ENCODE results near the gene HJV. TPM values are rescaled to one million over a fixed set of nuclear protein-coding genes. Genes with fewer than 3 reads are reported as not detected.
A peak's percentile ranks its signal among the peaks of the same experiment; 100 is the strongest.

The HJV gene
- total RNA-seq, 1 experiment from 2014 or later = not detected

DNA sequence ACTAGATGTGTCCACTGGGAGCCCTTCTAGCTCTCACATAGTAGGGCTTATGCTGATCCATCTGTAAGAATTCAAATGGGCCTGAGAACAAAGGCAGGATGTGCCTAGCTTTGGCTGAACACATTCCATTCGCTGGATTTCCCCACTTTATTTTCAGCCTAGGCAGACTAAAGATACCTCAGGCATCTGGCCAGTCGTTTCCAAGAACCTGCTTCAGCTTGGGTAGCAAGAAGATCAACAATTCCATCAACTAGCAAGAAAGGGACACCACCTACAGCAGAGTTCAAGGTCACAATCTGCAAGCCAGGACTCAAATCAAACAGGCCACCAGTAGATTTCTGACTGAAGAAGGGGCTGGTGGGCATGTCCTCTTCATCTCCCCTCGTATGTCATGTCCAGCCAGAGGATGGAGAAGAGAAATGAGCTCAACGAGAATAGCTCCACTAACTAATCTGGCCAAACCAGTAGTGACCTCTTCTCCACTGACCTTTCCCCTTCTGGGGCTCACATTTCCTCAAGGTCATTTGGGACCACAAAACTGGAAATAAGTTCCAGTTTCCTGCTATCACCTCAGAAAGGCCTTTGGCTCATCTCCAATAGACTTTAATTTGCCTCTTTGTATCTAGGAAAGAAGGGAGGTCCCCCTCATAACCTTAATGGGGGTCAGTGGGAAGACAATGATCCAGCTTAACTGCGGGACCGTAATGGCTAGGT is 39.4 kb downstream of the HJV start:
- DNase-seq (ENCODE audit: low read depth in 1 of 2, low spot score in 2 of 2) = no peak
- H3K36me3 ChIP-seq = 0 out of 2 replicates have a peak, but pooled peaks cover 4% of the 10 kb centered on the region
- H3K4me3 ChIP-seq = no peak overlapping the region
- peaks cover 62% of the 10 kb centered on the region for H3K4me1 ChIP-seq (replicated peaks)
- H3K27me3 ChIP-seq (replicated peaks) = no peaks in the 10 kb centered on the region
- H3K27ac ChIP-seq = no peak overlapping the region
- no peaks in the 10 kb centered on the region for H3K9me3 ChIP-seq (replicated peaks)

GRCh38 chr1:145980457-145980994 is 41.0 kb downstream of the HJV start:
- peaks cover 49% of the 10 kb centered on the region for H3K4me1 ChIP-seq (replicated peaks)
- H3K27me3 ChIP-seq (replicated peaks) = no peaks in the 10 kb centered on the region
- H3K9me3 ChIP-seq (replicated peaks) = no peaks in the 10 kb centered on the region
- peak overlapping the region; percentile 96 for H3K27ac ChIP-seq
- 0 out of 2 replicates have a peak, but pooled peaks cover 4% of the 10 kb centered on the region for H3K36me3 ChIP-seq
- H3K4me3 ChIP-seq = no peak overlapping the region
- no peak for DNase-seq (ENCODE audit: low read depth in 1 of 2, low spot score in 2 of 2)

DNA sequence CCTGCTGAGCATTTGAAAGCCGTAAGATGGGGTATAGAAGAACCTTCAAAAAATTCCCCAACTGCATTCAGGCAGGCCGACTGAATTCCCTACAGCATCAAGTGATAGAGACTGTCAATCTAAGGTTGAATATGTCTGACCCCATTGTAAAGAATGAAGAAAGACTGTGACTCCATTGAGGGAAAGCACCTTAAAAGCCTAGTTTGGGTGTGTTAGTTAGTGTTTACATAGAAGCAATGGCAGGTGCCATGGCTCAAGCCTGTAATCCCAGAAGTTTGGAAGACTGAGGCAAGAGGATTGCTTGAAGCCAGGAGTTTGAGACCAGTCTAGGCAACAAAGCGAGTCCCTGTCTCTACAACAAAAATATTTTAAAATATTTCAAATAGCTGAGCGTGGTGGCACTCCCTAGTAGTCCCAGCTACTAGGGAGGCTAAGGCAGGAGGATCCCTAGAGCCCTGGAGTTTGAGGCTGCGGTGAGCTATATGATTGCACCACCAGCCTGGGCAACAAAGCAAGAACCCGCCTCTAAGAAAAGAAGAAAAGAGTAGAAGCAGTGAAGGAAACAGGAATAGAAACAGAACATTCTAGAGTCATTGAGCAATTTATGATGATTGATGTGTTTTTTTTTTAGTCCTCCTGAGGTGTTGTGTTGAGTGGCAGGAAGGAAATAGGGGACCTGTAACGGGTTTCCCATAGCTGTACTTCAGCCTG is 41.6 kb downstream of the HJV start:
- DNase-seq (ENCODE audit: low read depth in 1 of 2, low spot score in 2 of 2) = no peak
- Histone ChIP-seq H3K4me3 (no peak overlapping the region), H3K4me1 (replicated peaks) (peaks cover 42% of the 10 kb centered on the region)

GRCh38 chr1:145978854-145979745 is 42.4 kb downstream of the HJV start:
- H3K27ac ChIP-seq = peak overlapping the region; percentile 96
- H3K27me3 ChIP-seq (replicated peaks) = no peaks in the 10 kb centered on the region
- DNase-seq (ENCODE audit: low read depth in 1 of 2, low spot score in 2 of 2) = peak; percentile 98 to 99
- H3K9me3 ChIP-seq (replicated peaks) = no peaks in the 10 kb centered on the region
- H3K4me3 ChIP-seq = peak overlapping the region; percentile 8; the same call in 1 of the 2 replicates
- H3K36me3 ChIP-seq = 0 out of 2 replicates have a peak, but pooled peaks cover 4% of the 10 kb centered on the region
- H3K4me1 ChIP-seq (replicated peaks) = peaks cover 36% of the 10 kb centered on the region

More for the DNA sequence above, 41.6 kb downstream of the HJV start:
- peak overlapping the region; percentile 96 for H3K27ac ChIP-seq
- no peaks in the 10 kb centered on the region for H3K27me3 ChIP-seq (replicated peaks)
- H3K9me3 ChIP-seq (replicated peaks) = no peaks in the 10 kb centered on the region
- 0 out of 2 replicates have a peak, but pooled peaks cover 4% of the 10 kb centered on the region for H3K36me3 ChIP-seq

DNA sequence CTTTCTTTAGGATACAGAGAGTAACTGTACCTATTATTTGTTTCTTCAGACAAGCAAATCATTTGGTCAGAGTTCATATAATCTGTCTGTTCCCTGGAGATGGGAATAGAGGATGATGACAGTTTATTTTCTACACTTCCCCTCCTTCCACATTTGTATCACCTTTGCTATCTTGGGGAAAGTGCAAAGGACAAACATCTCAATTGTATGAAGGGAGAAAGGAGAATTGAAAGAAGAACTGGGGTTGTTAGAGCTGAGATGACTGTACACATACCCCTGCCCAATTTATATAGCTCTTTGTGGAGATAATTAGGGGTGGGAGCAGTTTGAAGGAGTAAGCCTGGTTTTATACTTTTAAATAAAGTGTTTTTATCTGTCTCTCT is 43.1 kb downstream of the HJV start:
- Histone ChIP-seq H3K36me3 (0 out of 2 replicates have a peak, but pooled peaks cover 4% of the 10 kb centered on the region), H3K27me3 (replicated peaks) (no peaks in the 10 kb centered on the region), H3K4me1 (replicated peaks) (peaks cover 36% of the 10 kb centered on the region), H3K27ac (peak overlapping the region; percentile 96), H3K4me3 (no peak overlapping the region), H3K9me3 (replicated peaks) (no peaks in the 10 kb centered on the region)
- no peak for DNase-seq (ENCODE audit: low read depth in 1 of 2, low spot score in 2 of 2)

GRCh38 chr1:145977486-145978470 is 43.8 kb downstream of the HJV start:
- Histone ChIP-seq H3K27ac (peak overlapping the region; percentile 96), H3K36me3 (0 out of 2 replicates have a peak, but pooled peaks cover 4% of the 10 kb centered on the region), H3K9me3 (replicated peaks) (no peaks in the 10 kb centered on the region), H3K27me3 (replicated peaks) (no peaks in the 10 kb centered on the region), H3K4me3 (no peak overlapping the region), H3K4me1 (replicated peaks) (peaks cover 40% of the 10 kb centered on the region)
- DNase-seq (ENCODE audit: low read depth in 1 of 2, low spot score in 2 of 2) = peak; percentile 74 to 77

GRCh38 chr1:145977016-145977415 is 44.5 kb downstream of the HJV start:
- no peak for DNase-seq (ENCODE audit: low read depth in 1 of 2, low spot score in 2 of 2)
- H3K9me3 ChIP-seq (replicated peaks) = no peaks in the 10 kb centered on the region
- H3K36me3 ChIP-seq = 0 out of 2 replicates have a peak, but pooled peaks cover 4% of the 10 kb centered on the region
- peaks cover 47% of the 10 kb centered on the region for H3K4me1 ChIP-seq (replicated peaks)
- no peak overlapping the region for H3K27ac ChIP-seq
- H3K4me3 ChIP-seq = no peak overlapping the region
- H3K27me3 ChIP-seq (replicated peaks) = no peaks in the 10 kb centered on the region

DNA sequence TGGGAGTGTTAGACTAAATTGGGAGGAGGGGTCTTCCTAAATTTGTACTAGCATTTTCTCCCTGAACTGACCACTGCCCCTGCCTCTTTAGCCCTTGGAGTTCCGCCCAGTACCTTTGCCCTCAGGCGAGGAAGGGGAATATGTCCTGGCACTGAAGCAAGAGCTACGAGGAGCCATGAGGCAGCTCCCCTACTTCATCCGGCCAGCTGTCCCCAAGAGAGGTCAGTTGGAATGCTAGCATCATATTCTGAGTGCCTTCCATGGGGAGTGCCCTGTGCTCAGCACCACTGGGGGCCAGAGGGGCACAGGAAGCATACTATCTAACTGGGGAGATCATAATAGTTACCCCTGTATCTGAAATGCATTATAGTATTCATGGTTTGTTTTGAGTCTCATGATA is 46.3 kb downstream of the HJV start:
- no peak overlapping the region for H3K4me3 ChIP-seq
- no peak for DNase-seq (ENCODE audit: low read depth in 1 of 2, low spot score in 2 of 2)
- no peaks in the 10 kb centered on the region for H3K27me3 ChIP-seq (replicated peaks)
- H3K27ac ChIP-seq = no peak overlapping the region
- 0 out of 2 replicates have a peak, but pooled peaks cover 4% of the 10 kb centered on the region for H3K36me3 ChIP-seq
- peaks cover 41% of the 10 kb centered on the region for H3K4me1 ChIP-seq (replicated peaks)
- H3K9me3 ChIP-seq (replicated peaks) = no peaks in the 10 kb centered on the region

DNA sequence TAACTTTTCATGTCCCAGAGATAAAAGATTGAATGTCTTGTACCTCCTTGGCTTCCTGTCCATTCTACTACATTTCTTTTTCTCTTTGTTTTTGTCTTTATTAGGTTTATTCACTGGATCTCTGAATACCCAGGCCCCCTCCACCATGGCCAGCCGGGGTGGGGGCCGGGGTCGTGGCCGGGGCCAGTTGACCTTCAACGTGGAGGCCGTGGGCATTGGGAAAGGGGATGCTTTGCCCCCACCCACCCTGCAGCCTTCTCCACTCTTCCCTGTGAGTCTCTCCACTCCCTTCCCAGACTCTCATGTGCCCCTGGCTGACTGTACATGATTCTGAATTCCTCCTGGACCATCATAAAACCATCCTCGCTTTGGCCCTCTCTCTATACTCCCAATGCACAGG is 46.8 kb downstream of the HJV start:
- Histone ChIP-seq H3K4me3 (no peak overlapping the region), H3K36me3 (0 out of 2 replicates have a peak, but pooled peaks cover 4% of the 10 kb centered on the region), H3K4me1 (replicated peaks) (peaks cover 36% of the 10 kb centered on the region), H3K27ac (no peak overlapping the region), H3K9me3 (replicated peaks) (no peaks in the 10 kb centered on the region), H3K27me3 (replicated peaks) (no peaks in the 10 kb centered on the region)
- DNase-seq (ENCODE audit: low read depth in 1 of 2, low spot score in 2 of 2) = no peak

GRCh38 chr1:145972580-145972979 is 49.0 kb downstream of the HJV start:
- Histone ChIP-seq H3K27me3 (replicated peaks) (no peaks in the 10 kb centered on the region), H3K9me3 (replicated peaks) (no peaks in the 10 kb centered on the region), H3K27ac (no peak overlapping the region), H3K36me3 (no peaks in the 10 kb centered on the region), H3K4me3 (no peak overlapping the region), H3K4me1 (replicated peaks) (peaks cover 21% of the 10 kb centered on the region)
- DNase-seq (ENCODE audit: low read depth in 1 of 2, low spot score in 2 of 2) = peak in 1 of 2 experiments; percentile 38

Data from SJSA1 (cell line).